HG02981 (cell line): ENCODE results near the gene IGSF23.

Source experiments
- ATAC-seq: cut with Tn5 transposase; IDR thresholded peaks from one replicate; pipeline ENCODE4 v1.9.1; 2021; ENCODE audit warnings: mild to moderate bottlenecking, moderate library complexity; ENCODE audit not compliant: unreplicated experiment

Gene IGSF23

GRCh38 chr19:44636439-44637389, 23.4 kb downstream of the IGSF23 start:
- ATAC-seq: no peak

GRCh38 chr19:44637390-44637764, 24.0 kb downstream of the IGSF23 start:
- no peak for ATAC-seq

- ATAC-seq: no peak
Observed at GRCh38 chr19:44640518-44640917, 27.2 kb downstream of the IGSF23 start.

- ATAC-seq: no peak
Observed at GRCh38 chr19:44641501-44642265, 28.3 kb downstream of the IGSF23 start.

GRCh38 chr19:44642377-44642776, 29.0 kb downstream of the IGSF23 start:
- no peak for ATAC-seq

GRCh38 chr19:44643605-44644401, 30.4 kb downstream of the IGSF23 start, which contains the start of gene PVR:
Gene PVR, plus strand, starts transcription at chr19:44643910. Its CDS starts 187 bp downstream, at chr19:44644097.
- no peak for ATAC-seq

GRCh38 chr19:44644402-44645016, 31.1 kb downstream of the IGSF23 start:
- ATAC-seq: no peak

GRCh38 chr19:44645407-44646048, 32.2 kb downstream of the IGSF23 start:
- ATAC-seq: no peak

- ATAC-seq: no peak
Observed at GRCh38 chr19:44646049-44646416, 32.7 kb downstream of the IGSF23 start.

GRCh38 chr19:44647144-44647543, 33.8 kb downstream of the IGSF23 start:
- ATAC-seq: no peak

- ATAC-seq: no peak
Observed at GRCh38 chr19:44648631-44649251, 35.4 kb downstream of the IGSF23 start.

GRCh38 chr19:44649578-44650145, 36.3 kb downstream of the IGSF23 start:
- no peak for ATAC-seq

- ATAC-seq: no peak
Observed at GRCh38 chr19:44653343-44653742, 40.0 kb downstream of the IGSF23 start.

- peak; percentile 91 for ATAC-seq
Observed at GRCh38 chr19:44653977-44654774, 40.8 kb downstream of the IGSF23 start.

GRCh38 chr19:44657211-44657921, 44.0 kb downstream of the IGSF23 start:
- ATAC-seq: no peak

- no peak for ATAC-seq
Observed at GRCh38 chr19:44658069-44658733, 44.8 kb downstream of the IGSF23 start.

GRCh38 chr19:44660081-44660480, 46.7 kb downstream of the IGSF23 start:
- ATAC-seq: no peak
